Sigmoid colon (tissue), 4 donors: Measurements from ENCODE around the gene PLEKHG3.

Experiments used
- CTCF ChIP-seq, 4 experiments: fragments of 450-650 bp in 3 of 4; fragments of 200-600 bp in 1 of 4; IDR thresholded peaks; one replicate each; pipeline ENCODE4 v1.5.1; 2016 to 2019; ENCODE audit warnings: antibody characterized with exemption in 4 of 4, mild to moderate bottlenecking in 3 of 4, moderate library complexity in 2 of 4
- POLR2A ChIP-seq, 2 donors: fragments of 450-650 bp; IDR thresholded peaks; one replicate each; pipeline ENCODE4 v1.6.1; 2016; ENCODE audit warnings: antibody characterized with exemption in 2 of 2, mild to moderate bottlenecking in 2 of 2, moderate library complexity in 2 of 2
- POLR2AphosphoS5 ChIP-seq, 4 donors: sonication (generic); formaldehyde crosslinking; IDR thresholded peaks; one replicate each; pipeline ENCODE4 v1.6.1; 2017; ENCODE audit warnings: antibody characterized with exemption in 4 of 4

- TF ChIP-seq POLR2A (IDR thresholded peaks at IDR 0.05), result no peak
- no peak for TF ChIP-seq POLR2AphosphoS5 (IDR thresholded peaks at IDR 0.05)
- TF ChIP-seq CTCF (IDR thresholded peaks at IDR 0.05), result no peak
These were observed 5.3 kb upstream of the PLEKHG3 start for GRCh38 chr14:64698903-64699302.
